ENCODE results near the gene AK5.

AK5 gene

GRCh38 chr1:77265180-77265579 is 16.6 kb upstream of the AK5 start:
- no peak for TF ChIP-seq CTCF (IDR thresholded peaks at IDR 0.05)
- no peak overlapping the region for H3K27ac ChIP-seq

GRCh38 chr1:77267035-77267434 is 14.8 kb upstream of the AK5 start:
- TF ChIP-seq CTCF (IDR thresholded peaks at IDR 0.05), result no peak
- Histone ChIP-seq H3K9me3 (ENCODE audit: control insufficient read depth, low read length) (no peaks in the 10 kb centered on the region), H3K79me2 (no peaks in the 10 kb centered on the region), H3K36me3 (ENCODE audit: control insufficient read depth, insufficient read depth, low read length) (no peaks in the 10 kb centered on the region), H2AFZ (no peak overlapping the region), H3K4me3 (ENCODE audit: low read depth, low read length) (no peak overlapping the region), H3K27me3 (ENCODE audit: control insufficient read depth, insufficient read depth, low read length) (no peaks in the 10 kb centered on the region), H3K9ac (no peak overlapping the region), H3K4me1 (no peaks in the 10 kb centered on the region), H3K27ac (no peak overlapping the region), H3K4me2 (ENCODE audit: low read length) (no peak overlapping the region)

More at GRCh38 chr1:77265180-77265579, 16.6 kb upstream of the AK5 start:
- Histone ChIP-seq H3K79me2 (no peaks in the 10 kb centered on the region), H3K27me3 (ENCODE audit: control insufficient read depth, insufficient read depth, low read length) (no peaks in the 10 kb centered on the region), H3K36me3 (ENCODE audit: control insufficient read depth, insufficient read depth, low read length) (no peaks in the 10 kb centered on the region), H3K9me3 (ENCODE audit: control insufficient read depth, low read length) (no peaks in the 10 kb centered on the region), H3K4me1 (no peaks in the 10 kb centered on the region), H2AFZ (no peak overlapping the region), H3K4me3 (ENCODE audit: low read depth, low read length) (no peak overlapping the region), H3K4me2 (ENCODE audit: low read length) (no peak overlapping the region), H3K9ac (no peak overlapping the region)

- Histone ChIP-seq H3K36me3 (ENCODE audit: control insufficient read depth, insufficient read depth, low read length) (no peaks in the 10 kb centered on the region), H3K4me3 (ENCODE audit: low read depth, low read length) (no peak overlapping the region), H3K79me2 (no peaks in the 10 kb centered on the region), H2AFZ (no peak overlapping the region), H3K9ac (no peak overlapping the region), H3K9me3 (ENCODE audit: control insufficient read depth, low read length) (no peaks in the 10 kb centered on the region), H3K4me1 (no peaks in the 10 kb centered on the region), H3K27me3 (ENCODE audit: control insufficient read depth, insufficient read depth, low read length) (no peaks in the 10 kb centered on the region), H3K4me2 (ENCODE audit: low read length) (no peak overlapping the region), H3K27ac (no peak overlapping the region)
- no peak for TF ChIP-seq CTCF (IDR thresholded peaks at IDR 0.05)
Measured at GRCh38 chr1:77271852-77272580, 9.8 kb upstream of the AK5 start.

- no peak overlapping the region for H3K9ac ChIP-seq
- H3K9me3 ChIP-seq (ENCODE audit: control insufficient read depth, low read length), result no peaks in the 10 kb centered on the region
- no peak overlapping the region for H3K4me2 ChIP-seq (ENCODE audit: low read length)
- H3K27ac ChIP-seq, result no peak overlapping the region
- no peak overlapping the region for H3K4me3 ChIP-seq (ENCODE audit: low read depth, low read length)
- no peaks in the 10 kb centered on the region for H3K4me1 ChIP-seq
- no peak for TF ChIP-seq CTCF (IDR thresholded peaks at IDR 0.05)
- H3K27me3 ChIP-seq (ENCODE audit: control insufficient read depth, insufficient read depth, low read length), result no peaks in the 10 kb centered on the region
- no peak overlapping the region for H2AFZ ChIP-seq
- H3K36me3 ChIP-seq (ENCODE audit: control insufficient read depth, insufficient read depth, low read length), result no peaks in the 10 kb centered on the region
- no peaks in the 10 kb centered on the region for H3K79me2 ChIP-seq
Measured at GRCh38 chr1:77273891-77274290, 7.9 kb upstream of the AK5 start.

GRCh38 chr1:77275194-77275593 is 6.6 kb upstream of the AK5 start:
- no peak overlapping the region for H3K9ac ChIP-seq

More at GRCh38 chr1:77275194-77275593, 6.6 kb upstream of the AK5 start:
- no peak for TF ChIP-seq CTCF (IDR thresholded peaks at IDR 0.05)
- Histone ChIP-seq H3K27ac (no peak overlapping the region), H3K36me3 (ENCODE audit: control insufficient read depth, insufficient read depth, low read length) (no peaks in the 10 kb centered on the region), H3K9me3 (ENCODE audit: control insufficient read depth, low read length) (no peaks in the 10 kb centered on the region), H3K4me1 (no peaks in the 10 kb centered on the region), H3K4me2 (ENCODE audit: low read length) (no peak overlapping the region), H3K4me3 (ENCODE audit: low read depth, low read length) (no peak overlapping the region), H3K79me2 (no peaks in the 10 kb centered on the region), H2AFZ (no peak overlapping the region), H3K27me3 (ENCODE audit: control insufficient read depth, insufficient read depth, low read length) (no peaks in the 10 kb centered on the region)
